H9 (cell line): ENCODE results near the gene WHRN. TPM values are rescaled to one million over a fixed set of nuclear protein-coding genes. Genes with fewer than 3 reads are reported as not detected.

Experiments used
- DNase-seq: peaks from one replicate; pipeline ENCODE4 v3.0.0-alpha.2; 2017
- H2AFZ ChIP-seq: one replicate; pipeline ENCODE4 v1.6.1; 2013; ENCODE audit warnings: mild to moderate bottlenecking, low read length, control low read depth, moderate library complexity
- H2AK5ac ChIP-seq: 2 replicates; pipeline ENCODE4 v1.6.1; 2013; ENCODE audit warnings: low read length, control low read depth, mixed read lengths; ENCODE audit not compliant: insufficient read length
- H2BK120ac ChIP-seq: one replicate; pipeline ENCODE4 v1.6.1; 2013; ENCODE audit warnings: low read depth, mild to moderate bottlenecking, low read length, control low read depth, inconsistent platforms; ENCODE audit not compliant: poor library complexity, severe bottlenecking
- H2BK12ac ChIP-seq: 2 replicates; pipeline ENCODE4 v1.6.1; 2013; ENCODE audit warnings: low read length, control low read depth, mixed read lengths, low read depth; ENCODE audit not compliant: insufficient read length
- H2BK15ac ChIP-seq: 2 replicates; pipeline ENCODE4 v1.6.1; 2013; ENCODE audit warnings: low read depth, low read length, control low read depth
- H2BK20ac ChIP-seq: one replicate; pipeline ENCODE4 v1.6.1; 2013; ENCODE audit warnings: low read depth, mild to moderate bottlenecking, low read length, control low read depth, inconsistent platforms; ENCODE audit not compliant: poor library complexity, severe bottlenecking
- H2BK5ac ChIP-seq: 2 replicates; pipeline ENCODE4 v1.6.1; 2013; ENCODE audit warnings: low read length, control low read depth, mixed read lengths; ENCODE audit not compliant: insufficient read length
- H3K14ac ChIP-seq: 2 replicates; pipeline ENCODE4 v1.6.1; 2013; ENCODE audit warnings: low read length, control low read depth; ENCODE audit not compliant: insufficient read depth
- H3K18ac ChIP-seq: 2 replicates; pipeline ENCODE4 v1.6.1; 2013; ENCODE audit warnings: low read depth, mild to moderate bottlenecking, mixed read lengths, low read length, control low read depth; ENCODE audit not compliant: insufficient read length
- H3K23ac ChIP-seq: 2 replicates; pipeline ENCODE4 v1.6.1; 2013; ENCODE audit warnings: low read length, control low read depth, mixed read lengths, low read depth; ENCODE audit not compliant: insufficient read length
- H3K23me2 ChIP-seq: 2 replicates; pipeline ENCODE4 v1.6.1; 2013; ENCODE audit warnings: low read depth, mild to moderate bottlenecking, mixed read lengths, low read length, control low read depth; ENCODE audit not compliant: insufficient read length, poor library complexity, severe bottlenecking
- H3K27ac ChIP-seq: 2 replicates; pipeline ENCODE4 v1.5.1; 2013; ENCODE audit warnings: low read length, control low read depth, mixed read lengths, low read depth; ENCODE audit not compliant: insufficient read length
- H3K27me3 ChIP-seq: 2 replicates; pipeline ENCODE4 v1.6.1; 2013; ENCODE audit warnings: low read length, control low read depth, inconsistent platforms; ENCODE audit not compliant: insufficient read depth
- H3K4ac ChIP-seq: 2 replicates; pipeline ENCODE4 v1.6.1; 2013; ENCODE audit warnings: low read depth, mild to moderate bottlenecking, control low read depth, inconsistent platforms, low read length, moderate library complexity
- H3K4me1 ChIP-seq: 2 replicates; pipeline ENCODE4 v1.6.1; 2013; ENCODE audit warnings: low read length, control low read depth, inconsistent platforms; ENCODE audit not compliant: insufficient read depth
- H3K4me2 ChIP-seq: 2 replicates; pipeline ENCODE4 v1.6.1; 2013; ENCODE audit warnings: low read length, control low read depth, mixed read lengths; ENCODE audit not compliant: insufficient read length, insufficient read depth
- H3K56ac ChIP-seq: 2 replicates; pipeline ENCODE4 v1.6.1; 2013; ENCODE audit warnings: low read depth, mild to moderate bottlenecking, mixed read lengths, low read length, control low read depth; ENCODE audit not compliant: insufficient read length
- H3K79me1 ChIP-seq: 2 replicates; pipeline ENCODE4 v1.6.1; 2013; ENCODE audit warnings: low read depth, mild to moderate bottlenecking, moderate library complexity, low read length, control low read depth, inconsistent platforms; ENCODE audit not compliant: insufficient read depth, poor library complexity, severe bottlenecking
- H3K79me2 ChIP-seq: 2 replicates; pipeline ENCODE4 v1.6.1; 2013; ENCODE audit warnings: low read length, control low read depth, inconsistent platforms; ENCODE audit not compliant: insufficient read depth
- H3K9ac ChIP-seq: 2 replicates; pipeline ENCODE4 v1.6.1; 2013; ENCODE audit warnings: low read length, control low read depth, mixed read lengths; ENCODE audit not compliant: insufficient read length; ENCODE audit errors: extremely low read depth
- H3K9me3 ChIP-seq: one replicate; pipeline ENCODE4 v1.6.1; 2013; ENCODE audit warnings: low read depth, low read length, inconsistent platforms; ENCODE audit not compliant: control insufficient read depth
- H3T11ph ChIP-seq: one replicate; pipeline ENCODE4 v1.6.1; 2013; ENCODE audit warnings: mild to moderate bottlenecking, low read length, control low read depth, inconsistent platforms
- H4K20me1 ChIP-seq: one replicate; pipeline ENCODE4 v1.6.1; 2013; ENCODE audit not compliant: control insufficient read depth, insufficient read length, insufficient read depth
- H4K5ac ChIP-seq: 2 replicates; pipeline ENCODE4 v1.6.1; 2013; ENCODE audit warnings: low read depth, mild to moderate bottlenecking, mixed read lengths, low read length, control low read depth; ENCODE audit not compliant: insufficient read length
- H4K8ac ChIP-seq: replicated peaks from 2 replicates; pipeline ENCODE4 v1.6.1; 2013; ENCODE audit warnings: low read length, control low read depth, mixed read lengths, low read depth; ENCODE audit not compliant: insufficient read length
- H4K91ac ChIP-seq: 2 replicates; pipeline ENCODE4 v1.6.1; 2013; ENCODE audit warnings: low read depth, mild to moderate bottlenecking, moderate library complexity, mixed read lengths, low read length, control low read depth; ENCODE audit not compliant: insufficient read length
- H3K27ac Mint-ChIP-seq, 3 experiments: 2 replicates in 2 of 3; 3 replicates in 1 of 3; pipeline ENCODE4 v1.8.0; 2020 to 2021; ENCODE audit warnings: mixed read lengths in 3 of 3, mild to moderate bottlenecking in 1 of 3, moderate library complexity in 1 of 3
- H3K27me3 Mint-ChIP-seq: 2 replicates; pipeline ENCODE4 v1.8.0; 2021; ENCODE audit warnings: low read depth, mild to moderate bottlenecking, moderate library complexity, mixed read lengths
- H3K36me3 Mint-ChIP-seq, 3 experiments: 2 replicates in 2 of 3; 3 replicates in 1 of 3; pipeline ENCODE4 v1.8.0; 2020 to 2021; ENCODE audit warnings: low read depth in 3 of 3, mixed read lengths in 3 of 3; ENCODE audit not compliant: insufficient read depth in 1 of 3
- H3K4me1 Mint-ChIP-seq, 2 experiments: 2 replicates each; pipeline ENCODE4 v1.8.0; 2020; ENCODE audit warnings: mixed read lengths in 2 of 2
- H3K4me3 Mint-ChIP-seq, 2 experiments: 2 replicates in 1 of 2; 3 replicates in 1 of 2; pipeline ENCODE4 v1.8.0; 2020 to 2021; ENCODE audit warnings: mild to moderate bottlenecking in 2 of 2, mixed read lengths in 2 of 2, moderate library complexity in 1 of 2
- H3K9me3 Mint-ChIP-seq, 2 experiments: 2 replicates in 1 of 2; 3 replicates in 1 of 2; pipeline ENCODE4 v1.8.0; 2020; ENCODE audit warnings: mild to moderate bottlenecking in 2 of 2, mixed read lengths in 2 of 2, moderate library complexity in 1 of 2
- WGBS: extraction: QIAGEN DNeasy Blood & Tissue Kit; methylation state at CpG from one replicate; pipeline ENCODE4 v1.1.7; 2013; ENCODE audit warnings: missing lambda C conversion rate, low lambda C conversion rate, mixed read lengths; ENCODE audit not compliant: insufficient read length; ENCODE audit errors: extremely low coverage; 5-methylcytosine and 5-hydroxymethylcytosine counted together
- total RNA-seq: library from RNA; stranded (reverse); gene quantifications from 2 replicates; pipeline ENCODE4 v1.2.1, GENCODE V29; 2021
- TF ChIP-seq, protein P1 (sequence below): fragments of 200-600 bp; sonication (generic); conservative IDR thresholded peaks from 3 replicates; pipeline ENCODE4 v1.8.0; 2021; ENCODE audit warnings: antibody characterized with exemption, mild to moderate bottlenecking

Gene WHRN
- total RNA-seq, 1 experiment from 2014 or later: 2.2 TPM

DNA sequence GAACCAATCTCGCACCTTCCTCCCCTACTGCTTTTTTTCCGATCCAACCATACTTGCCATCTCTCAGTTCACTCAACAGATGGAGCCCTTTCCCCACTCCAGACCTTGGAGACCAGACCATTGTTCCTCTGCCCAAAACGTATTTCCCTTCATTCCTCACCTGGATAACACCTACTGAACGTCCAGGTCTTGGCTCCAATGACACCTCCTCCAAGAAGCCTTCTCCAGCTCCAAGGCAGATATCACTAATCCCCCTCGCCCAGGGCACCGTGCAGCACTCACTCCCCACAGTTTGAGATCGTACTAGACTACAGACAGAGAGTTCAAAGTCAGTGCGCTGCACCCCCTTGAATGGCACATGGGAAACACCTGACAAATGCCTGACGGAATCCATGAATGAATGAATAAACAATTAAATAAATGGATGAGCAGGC is 70.4 kb downstream of the WHRN start:
- no peak overlapping the region for H3K14ac ChIP-seq
- no peak overlapping the region for H2BK120ac ChIP-seq
- H2AK5ac ChIP-seq: no peak overlapping the region
- no peaks in the 10 kb centered on the region; the same call in 1 of the 2 replicates for H3K27me3 ChIP-seq
- H3K18ac ChIP-seq: no peak overlapping the region
- no peak overlapping the region for H3K56ac ChIP-seq
- no peak overlapping the region for H3K23ac ChIP-seq
- H2BK12ac ChIP-seq: no peak overlapping the region
- Mint-ChIP-seq H3K27ac (no peak overlapping the region), H3K27me3 (no peaks in the 10 kb centered on the region; the same call in 1 of the 2 replicates), H3K4me3 (no peak overlapping the region), H3K9me3 (no peaks in the 10 kb centered on the region), H3K4me1 (peaks cover 0 to 9% of the 10 kb centered on the region in 2 experiments; a peak in 2 of 4 replicates), H3K36me3 (no peaks in the 10 kb centered on the region; a peak in 1 of 7 replicates)
- no peak overlapping the region for H3K4me2 ChIP-seq
- H2BK20ac ChIP-seq: no peak overlapping the region
- no peaks in the 10 kb centered on the region for H3K79me2 ChIP-seq
- H2AFZ ChIP-seq: no peak overlapping the region
- TF ChIP-seq, protein P1, sequence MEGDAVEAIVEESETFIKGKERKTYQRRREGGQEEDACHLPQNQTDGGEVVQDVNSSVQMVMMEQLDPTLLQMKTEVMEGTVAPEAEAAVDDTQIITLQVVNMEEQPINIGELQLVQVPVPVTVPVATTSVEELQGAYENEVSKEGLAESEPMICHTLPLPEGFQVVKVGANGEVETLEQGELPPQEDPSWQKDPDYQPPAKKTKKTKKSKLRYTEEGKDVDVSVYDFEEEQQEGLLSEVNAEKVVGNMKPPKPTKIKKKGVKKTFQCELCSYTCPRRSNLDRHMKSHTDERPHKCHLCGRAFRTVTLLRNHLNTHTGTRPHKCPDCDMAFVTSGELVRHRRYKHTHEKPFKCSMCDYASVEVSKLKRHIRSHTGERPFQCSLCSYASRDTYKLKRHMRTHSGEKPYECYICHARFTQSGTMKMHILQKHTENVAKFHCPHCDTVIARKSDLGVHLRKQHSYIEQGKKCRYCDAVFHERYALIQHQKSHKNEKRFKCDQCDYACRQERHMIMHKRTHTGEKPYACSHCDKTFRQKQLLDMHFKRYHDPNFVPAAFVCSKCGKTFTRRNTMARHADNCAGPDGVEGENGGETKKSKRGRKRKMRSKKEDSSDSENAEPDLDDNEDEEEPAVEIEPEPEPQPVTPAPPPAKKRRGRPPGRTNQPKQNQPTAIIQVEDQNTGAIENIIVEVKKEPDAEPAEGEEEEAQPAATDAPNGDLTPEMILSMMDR: peak; percentile 79
- no peak overlapping the region for H4K5ac ChIP-seq
- no peak overlapping the region for H3K4ac ChIP-seq
- no peak overlapping the region for H4K91ac ChIP-seq
- H2BK15ac ChIP-seq: no peak overlapping the region
- no peak overlapping the region for H3T11ph ChIP-seq
- no peak overlapping the region for H3K9ac ChIP-seq
- H4K8ac ChIP-seq: no peak overlapping the region
- no peak overlapping the region for H2BK5ac ChIP-seq
- H3K9me3 ChIP-seq: no peaks in the 10 kb centered on the region
- no peaks in the 10 kb centered on the region for H3K79me1 ChIP-seq
- no CpG with 5 or more reads among the region's 9 CpGs for WGBS
- H3K27ac ChIP-seq: no peak overlapping the region
- peak; percentile 63 for DNase-seq
- H3K23me2 ChIP-seq: no peaks in the 10 kb centered on the region
- no peaks in the 10 kb centered on the region for H4K20me1 ChIP-seq
- no peaks in the 10 kb centered on the region for H3K4me1 ChIP-seq
